OCI-LY1 (cell line): Measurements from ENCODE around the gene FAM32A.

Experiments used
- EZH2 ChIP-seq: fragments of 200-600 bp; sonication (generic), shearing (Covaris generic); IDR thresholded peaks from 2 replicates; pipeline ENCODE4 v1.8.0; 2017; ENCODE audit warnings: borderline replicate concordance, mixed run types, mild to moderate bottlenecking, antibody characterized with exemption, low read length, moderate library complexity, mixed read lengths
- TF ChIP-seq, protein P1 (sequence below): fragments of 200-600 bp; sonication (generic), shearing (Covaris generic); IDR thresholded peaks from 2 replicates; pipeline ENCODE4 v1.5.1; 2017; ENCODE audit warnings: mild to moderate bottlenecking, antibody characterized with exemption, low read length, moderate library complexity, mixed read lengths

DNA sequence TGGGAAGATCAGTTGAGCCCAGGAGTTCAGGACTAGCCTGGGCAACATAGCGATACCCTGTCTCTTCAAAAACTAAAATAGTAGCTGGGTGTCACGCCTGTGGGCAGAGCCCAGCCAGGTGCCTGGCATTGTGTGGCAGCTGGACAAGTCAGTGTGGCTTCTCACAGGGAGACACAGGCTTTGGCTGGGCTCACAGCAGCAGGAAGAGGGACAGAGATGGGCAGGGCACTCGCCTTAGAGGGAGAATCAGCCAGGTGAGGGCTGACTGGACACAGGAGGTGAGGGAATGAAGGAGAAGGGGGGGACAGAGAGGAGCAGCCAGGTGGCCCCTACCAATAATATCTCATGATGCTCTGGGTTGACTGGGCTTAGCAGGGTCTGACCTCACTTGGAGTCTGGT lies 3.3 kb downstream of the FAM32A start:
- TF ChIP-seq, protein P1, sequence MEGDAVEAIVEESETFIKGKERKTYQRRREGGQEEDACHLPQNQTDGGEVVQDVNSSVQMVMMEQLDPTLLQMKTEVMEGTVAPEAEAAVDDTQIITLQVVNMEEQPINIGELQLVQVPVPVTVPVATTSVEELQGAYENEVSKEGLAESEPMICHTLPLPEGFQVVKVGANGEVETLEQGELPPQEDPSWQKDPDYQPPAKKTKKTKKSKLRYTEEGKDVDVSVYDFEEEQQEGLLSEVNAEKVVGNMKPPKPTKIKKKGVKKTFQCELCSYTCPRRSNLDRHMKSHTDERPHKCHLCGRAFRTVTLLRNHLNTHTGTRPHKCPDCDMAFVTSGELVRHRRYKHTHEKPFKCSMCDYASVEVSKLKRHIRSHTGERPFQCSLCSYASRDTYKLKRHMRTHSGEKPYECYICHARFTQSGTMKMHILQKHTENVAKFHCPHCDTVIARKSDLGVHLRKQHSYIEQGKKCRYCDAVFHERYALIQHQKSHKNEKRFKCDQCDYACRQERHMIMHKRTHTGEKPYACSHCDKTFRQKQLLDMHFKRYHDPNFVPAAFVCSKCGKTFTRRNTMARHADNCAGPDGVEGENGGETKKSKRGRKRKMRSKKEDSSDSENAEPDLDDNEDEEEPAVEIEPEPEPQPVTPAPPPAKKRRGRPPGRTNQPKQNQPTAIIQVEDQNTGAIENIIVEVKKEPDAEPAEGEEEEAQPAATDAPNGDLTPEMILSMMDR = no peak
- no peak for TF ChIP-seq EZH2
